IMR-90 (cell line): ENCODE data around the gene FLT1. TPM values are rescaled to one million over a fixed set of nuclear protein-coding genes. Genes with fewer than 3 reads are reported as not detected.

Source experiments
- ATAC-seq: fragments of 200-7000 bp; cut with Tn5 transposase; 2 replicates; pipeline ENCODE4 v1.9.1; 2020; ENCODE audit warnings: low read depth, mild to moderate bottlenecking, moderate library complexity
- BruUV-seq: library from RNA; stranded (reverse); fragments of 400-500 nt; replicated peaks from 2 replicates; lab custom pipeline; 2021; lab: Mats Ljungman, UMichigan
- CTCF ChIA-PET: fragments of 300-600 bp; formaldehyde crosslinking; extraction: SDS; loops from one replicate; lab custom pipeline; 2021; ENCODE audit warnings: antibody characterized with exemption; lab: Yijun Ruan, JAX
- POLR2A ChIA-PET: fragments of 300-600 bp; sonication (Branson Sonifier 250); formaldehyde crosslinking; loops from one replicate; lab custom pipeline; 2022; ENCODE audit warnings: antibody characterized with exemption; ENCODE audit not compliant: unreplicated experiment; lab: Charles Lee
- DNase-seq: peaks from one replicate; pipeline ENCODE4 v3.0.0; 2013
- H2AFZ ChIP-seq: replicated peaks from 2 replicates; pipeline ENCODE3; 2013; ENCODE audit warnings: low read length, mild to moderate bottlenecking; ENCODE audit not compliant: poor library complexity
- H2AK5ac ChIP-seq: 2 replicates; pipeline ENCODE4 v1.6.1; 2013; ENCODE audit warnings: low read depth, low read length, inconsistent platforms
- H2AK9ac ChIP-seq: replicated peaks from 2 replicates; pipeline ENCODE3; 2013; ENCODE audit warnings: mild to moderate bottlenecking, low read depth, low read length, moderate library complexity; ENCODE audit not compliant: poor library complexity
- H2BK120ac ChIP-seq: 2 replicates; pipeline ENCODE4 v1.6.1; 2013; ENCODE audit warnings: low read depth, low read length, inconsistent platforms
- H2BK15ac ChIP-seq: 3 replicates; pipeline ENCODE4 v1.6.1; 2013; ENCODE audit warnings: low read depth, low read length, inconsistent platforms
- H2BK20ac ChIP-seq: 2 replicates; pipeline ENCODE4 v1.6.1; 2013; ENCODE audit warnings: low read depth, mild to moderate bottlenecking, inconsistent platforms, low read length, moderate library complexity
- H2BK5ac ChIP-seq: 2 replicates; pipeline ENCODE4 v1.6.1; 2013; ENCODE audit warnings: mild to moderate bottlenecking, low read depth, low read length, inconsistent platforms; ENCODE audit not compliant: poor library complexity, severe bottlenecking
- H3K14ac ChIP-seq: replicated peaks from 2 replicates; pipeline ENCODE4 v1.6.1; 2013; ENCODE audit warnings: low read depth, low read length, inconsistent platforms
- H3K18ac ChIP-seq: 2 replicates; pipeline ENCODE4 v1.6.1; 2013; ENCODE audit warnings: low read depth, low read length, control low read depth
- H3K23ac ChIP-seq: 2 replicates; pipeline ENCODE4 v1.6.1; 2013; ENCODE audit warnings: low read depth, low read length, inconsistent platforms
- H3K27ac ChIP-seq: 2 replicates; pipeline ENCODE4 v1.5.1; 2013; ENCODE audit warnings: mild to moderate bottlenecking, control low read depth, low read length; ENCODE audit not compliant: insufficient read depth
- H3K27me3 ChIP-seq: 2 replicates; pipeline ENCODE4 v1.6.1; 2013; ENCODE audit warnings: low read length; ENCODE audit not compliant: control insufficient read depth, insufficient read depth
- H3K36me3 ChIP-seq: 2 replicates; pipeline ENCODE4 v1.6.1; 2013; ENCODE audit warnings: low read length, mixed read lengths; ENCODE audit not compliant: control insufficient read depth, insufficient read depth
- H3K4ac ChIP-seq: 2 replicates; pipeline ENCODE4 v1.6.1; 2013; ENCODE audit warnings: low read depth, low read length, inconsistent platforms
- H3K4me1 ChIP-seq: 2 replicates; pipeline ENCODE4 v1.6.1; 2013; ENCODE audit warnings: low read length, mixed read lengths; ENCODE audit not compliant: control insufficient read depth, insufficient read depth
- H3K4me2 ChIP-seq: 2 replicates; pipeline ENCODE4 v1.6.1; 2013; ENCODE audit warnings: low read depth, mild to moderate bottlenecking, control low read depth, low read length, moderate library complexity
- H3K4me3 ChIP-seq: 2 replicates; pipeline ENCODE4 v1.5.1; 2013; ENCODE audit warnings: low read depth, mild to moderate bottlenecking, control low read depth, low read length, moderate library complexity; ENCODE audit not compliant: insufficient read depth
- H3K56ac ChIP-seq: 2 replicates; pipeline ENCODE4 v1.6.1; 2013; ENCODE audit warnings: low read length, inconsistent platforms; ENCODE audit not compliant: insufficient read depth; ENCODE audit errors: extremely low read depth
- H3K79me1 ChIP-seq, 2 experiments: 2 replicates each; pipeline ENCODE4 v1.6.1; 2013; ENCODE audit warnings: low read length in 2 of 2, inconsistent platforms in 1 of 2, low read depth in 1 of 2
- H3K9ac ChIP-seq: 2 replicates; pipeline ENCODE4 v1.6.1; 2013; ENCODE audit warnings: low read depth, low read length, control low read depth
- H3K9me1 ChIP-seq: 2 replicates; pipeline ENCODE4 v1.6.1; 2013; ENCODE audit warnings: low read length, inconsistent platforms; ENCODE audit not compliant: insufficient read depth
- H3K9me3 ChIP-seq: 2 replicates; pipeline ENCODE4 v1.6.1; 2013; ENCODE audit warnings: low read length; ENCODE audit not compliant: control insufficient read depth, insufficient read depth
- H4K20me1 ChIP-seq: 2 replicates; pipeline ENCODE4 v1.6.1; 2013; ENCODE audit warnings: low read length, inconsistent platforms; ENCODE audit not compliant: insufficient read depth
- H4K5ac ChIP-seq: 2 replicates; pipeline ENCODE4 v1.6.1; 2013; ENCODE audit warnings: mild to moderate bottlenecking, low read depth, low read length, control low read depth
- H4K8ac ChIP-seq, 2 experiments: 2 replicates each; pipeline ENCODE4 v1.6.1; 2013; ENCODE audit warnings: low read depth in 2 of 2, low read length in 2 of 2, control low read depth in 1 of 2, inconsistent platforms in 1 of 2
- H4K91ac ChIP-seq: 2 replicates; pipeline ENCODE4 v1.6.1; 2013; ENCODE audit warnings: low read depth, low read length, inconsistent platforms; ENCODE audit not compliant: insufficient read depth
- BHLHE40 ChIP-seq: fragments of 150-350 bp; IDR thresholded peaks from 2 replicates; pipeline ENCODE4 v1.6.1; 2016; ENCODE audit warnings: mild to moderate bottlenecking, low read depth, low read length
- CHD1 ChIP-seq: IDR thresholded peaks from 2 replicates; pipeline ENCODE4 v1.6.1; 2012; ENCODE audit warnings: low read depth, low read length, improper control_type of control experiment
- NFE2L2 ChIP-seq: fragments of 150-350 bp; IDR thresholded peaks from 2 replicates; pipeline ENCODE4 v1.6.1; 2016; ENCODE audit warnings: low read depth, mild to moderate bottlenecking, low read length
- RCOR1 ChIP-seq: IDR thresholded peaks from 2 replicates; pipeline ENCODE4 v1.6.1; 2012; ENCODE audit warnings: mild to moderate bottlenecking, low read length, improper control_type of control experiment; ENCODE audit not compliant: insufficient replicate concordance
- RFX5 ChIP-seq: IDR thresholded peaks from 2 replicates; pipeline ENCODE4 v1.8.0; 2012; ENCODE audit warnings: low read depth, mild to moderate bottlenecking, low read length, moderate library complexity
- SMC3 ChIP-seq: fragments of 150-350 bp; IDR thresholded peaks from 2 replicates; pipeline ENCODE4 v1.6.1; 2016; ENCODE audit warnings: low read depth, mild to moderate bottlenecking, antibody characterized with exemption, low read length, moderate library complexity
- WGBS, 2 experiments: methylation state at CpG; one replicate each; pipeline versions ENCODE4 v1.1.5 to v1.1.7; 2013; ENCODE audit warnings: missing lambda C conversion rate in 2 of 2; ENCODE audit not compliant: insufficient read length in 1 of 2; ENCODE audit errors: extremely low coverage in 2 of 2; 5-methylcytosine and 5-hydroxymethylcytosine counted together
- dilution Hi-C: fragments of 300-500 bp; cut with HindIII; formaldehyde crosslinking; loops from one replicate; pipeline ENCODE4 v1.14.3; 2018; ENCODE audit warnings: low sequenced_read_pairs; ENCODE audit not compliant: unreplicated experiment
- in situ Hi-C: fragments of 300-500 bp; cut with MboI; formaldehyde crosslinking; loops from 3 replicates; pipeline ENCODE4 v1.14.3; 2019; ENCODE audit warnings: low sequenced_read_pairs, inconsistent platforms, mixed read lengths
- intact Hi-C: fragments of 100-400 bp; cut with micrococcal nuclease; formaldehyde crosslinking; loops from 2 replicates; pipeline ENCODE4 v1.10.0; 2022
- polyA plus RNA-seq, 3 experiments: library from polyadenylated mRNA; depleted of rRNA; stranded (reverse); fragments of >200 nt; gene quantifications; 2 replicates each; pipeline ENCODE4 v1.2.3, GENCODE V29; 2012; ENCODE audit warnings: low replicate concordance in 1 of 3
- total RNA-seq: library from RNA; depleted of rRNA; stranded (reverse); fragments of >200 nt; gene quantifications from 2 replicates; pipeline ENCODE4 v1.2.3, GENCODE V29; 2012

The FLT1 gene
- total and polyA plus RNA-seq, 2 of the 4 experiments (the other 2 are of a cell fraction), result 4.5 to 10.4 TPM

DNA sequence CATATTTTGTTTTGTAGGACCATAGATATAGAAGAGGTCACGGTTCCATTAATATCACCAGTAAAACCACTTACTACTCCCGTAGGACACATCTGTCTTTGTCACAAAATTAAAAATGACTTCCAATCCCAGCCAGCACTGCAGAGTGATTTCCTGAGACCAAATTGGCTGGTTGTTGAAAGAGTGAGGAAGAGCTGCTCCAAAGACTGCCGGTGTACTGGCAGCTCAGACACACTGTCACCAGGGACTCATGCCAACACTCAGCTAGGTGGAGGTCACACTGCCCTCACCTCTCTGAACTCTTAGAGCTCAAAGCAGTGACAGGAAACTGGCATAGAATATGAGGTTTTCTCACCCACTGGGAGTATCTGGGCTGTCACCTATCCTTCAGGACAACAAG lies 52.1 kb downstream of the FLT1 start:
- no peaks in the 10 kb centered on the region for H3K9me3 ChIP-seq
- H4K5ac ChIP-seq, result no peak overlapping the region
- no peaks in the 10 kb centered on the region for H3K36me3 ChIP-seq
- peaks cover 0 to 12% of the 10 kb centered on the region in 2 experiments; a peak in 2 of 4 replicates for H3K79me1 ChIP-seq
- H3K18ac ChIP-seq, result no peak overlapping the region
- no peak overlapping the region; the same call in 2 of the 3 replicates for H2BK15ac ChIP-seq
- H3K27ac ChIP-seq, result no peak overlapping the region
- no peak overlapping the region for H3K14ac ChIP-seq
- no TSS peak for BruUV-seq
- H3K23ac ChIP-seq, result no peak overlapping the region
- TF ChIP-seq CHD1 (no peak), RCOR1 (no peak), NFE2L2 (no peak), RFX5 (no peak), BHLHE40 (no peak), SMC3 (no peak)
- H3K4ac ChIP-seq, result no peak overlapping the region
- H2AK5ac ChIP-seq, result no peak overlapping the region
- H3K56ac ChIP-seq, result no peak overlapping the region
- in situ Hi-C loops, result no loop called here
- POLR2A ChIA-PET, result no interaction called here
- dilution Hi-C loops, result no loop called here
- CTCF ChIA-PET, result no interaction called here
- no peaks in the 10 kb centered on the region for H3K9me1 ChIP-seq
- ATAC-seq (no peak), DNase-seq (no peak)
- H3K4me1 ChIP-seq, result no peaks in the 10 kb centered on the region
- H2BK20ac ChIP-seq, result no peak overlapping the region
- no peak overlapping the region for H3K9ac ChIP-seq
- H4K20me1 ChIP-seq, result no peaks in the 10 kb centered on the region
- no peaks in the 10 kb centered on the region for H3K27me3 ChIP-seq
- no peak overlapping the region for H4K8ac ChIP-seq
- H4K91ac ChIP-seq, result no peak overlapping the region
- no peak overlapping the region for H2BK5ac ChIP-seq
- no peak overlapping the region for H2AK9ac ChIP-seq
- H3K4me2 ChIP-seq, result no peak overlapping the region
- H2AFZ ChIP-seq, result no peak overlapping the region
- H3K4me3 ChIP-seq, result no peak overlapping the region
- no peak overlapping the region for H2BK120ac ChIP-seq
- intact Hi-C loops, result no loop called here
- WGBS, 2 experiments, result no CpG with 5 or more reads among the region's 3 CpGs
